SK-N-SH (cell line): ENCODE measurements around the gene MYBPH.

Experiments
- EP300 ChIP-seq, 2 experiments: IDR thresholded peaks; 2 replicates each; pipeline versions ENCODE4 v1.4.0 to v1.6.1; 2012; ENCODE audit warnings: borderline replicate concordance in 1 of 2, low read depth in 1 of 2, low read length in 1 of 2
- MXI1 ChIP-seq: IDR thresholded peaks from 2 replicates; pipeline ENCODE4 v1.6.1; 2012; ENCODE audit warnings: mild to moderate bottlenecking, low read depth, low read length, improper control_type of control experiment
- RAD21 ChIP-seq: IDR thresholded peaks from 2 replicates; pipeline ENCODE4 v1.6.1; 2012; ENCODE audit warnings: mild to moderate bottlenecking, low read length
- REST ChIP-seq: IDR thresholded peaks from 2 replicates; pipeline ENCODE4 v1.6.1; 2012; ENCODE audit warnings: mild to moderate bottlenecking, low read depth, low read length, moderate library complexity
- SIN3A ChIP-seq: IDR thresholded peaks from 2 replicates; pipeline ENCODE4 v1.6.1; 2012; ENCODE audit warnings: low read depth, mild to moderate bottlenecking, low read length, moderate library complexity, borderline replicate concordance
- SMC3 ChIP-seq: IDR thresholded peaks from 2 replicates; pipeline ENCODE4 v1.6.1; 2012; ENCODE audit warnings: low read depth, low read length, improper control_type of control experiment
- TF ChIP-seq, protein P1 (sequence below): fragments of 200-600 bp; sonication (generic); IDR thresholded peaks from 2 replicates; pipeline ENCODE4 v1.6.1; 2017; ENCODE audit warnings: antibody characterized with exemption, mild to moderate bottlenecking, moderate library complexity
- TF ChIP-seq, protein P2 (sequence below): fragments of 150-350 bp; IDR thresholded peaks from 2 replicates; pipeline ENCODE4 v1.6.1; 2017; ENCODE audit warnings: antibody characterized with exemption, low read length, low read depth, borderline replicate concordance

DNA sequence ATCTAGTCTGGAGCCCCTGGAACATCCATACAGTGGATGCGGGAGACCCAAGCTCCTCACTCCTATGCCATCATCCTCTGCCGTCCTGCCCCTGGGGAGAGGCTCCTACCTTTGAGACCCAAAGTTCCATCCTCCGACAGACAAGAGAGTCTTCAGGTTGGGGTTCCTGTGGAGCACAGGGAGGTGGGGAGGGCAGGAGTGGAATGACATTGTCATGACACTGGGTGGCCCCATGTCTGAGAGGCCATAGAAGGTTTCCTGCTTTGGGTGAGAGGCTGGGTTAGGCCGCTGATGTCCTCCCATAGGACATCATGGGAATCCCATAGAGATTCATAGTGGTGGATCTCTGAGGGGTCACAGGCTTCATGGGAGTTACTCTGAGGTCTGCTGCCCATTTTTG is 8.8 kb upstream of the MYBPH start:
- TF ChIP-seq, protein P1, sequence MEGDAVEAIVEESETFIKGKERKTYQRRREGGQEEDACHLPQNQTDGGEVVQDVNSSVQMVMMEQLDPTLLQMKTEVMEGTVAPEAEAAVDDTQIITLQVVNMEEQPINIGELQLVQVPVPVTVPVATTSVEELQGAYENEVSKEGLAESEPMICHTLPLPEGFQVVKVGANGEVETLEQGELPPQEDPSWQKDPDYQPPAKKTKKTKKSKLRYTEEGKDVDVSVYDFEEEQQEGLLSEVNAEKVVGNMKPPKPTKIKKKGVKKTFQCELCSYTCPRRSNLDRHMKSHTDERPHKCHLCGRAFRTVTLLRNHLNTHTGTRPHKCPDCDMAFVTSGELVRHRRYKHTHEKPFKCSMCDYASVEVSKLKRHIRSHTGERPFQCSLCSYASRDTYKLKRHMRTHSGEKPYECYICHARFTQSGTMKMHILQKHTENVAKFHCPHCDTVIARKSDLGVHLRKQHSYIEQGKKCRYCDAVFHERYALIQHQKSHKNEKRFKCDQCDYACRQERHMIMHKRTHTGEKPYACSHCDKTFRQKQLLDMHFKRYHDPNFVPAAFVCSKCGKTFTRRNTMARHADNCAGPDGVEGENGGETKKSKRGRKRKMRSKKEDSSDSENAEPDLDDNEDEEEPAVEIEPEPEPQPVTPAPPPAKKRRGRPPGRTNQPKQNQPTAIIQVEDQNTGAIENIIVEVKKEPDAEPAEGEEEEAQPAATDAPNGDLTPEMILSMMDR, result no peak
- TF ChIP-seq MXI1 (no peak), RAD21 (no peak), SIN3A (no peak), SMC3 (no peak), REST (no peak), EP300 (IDR thresholded peaks at IDR 0.05; ENCODE audit: borderline replicate concordance in 1 of 2, low read depth in 1 of 2, low read length in 1 of 2) (no peak)
- TF ChIP-seq, protein P2, sequence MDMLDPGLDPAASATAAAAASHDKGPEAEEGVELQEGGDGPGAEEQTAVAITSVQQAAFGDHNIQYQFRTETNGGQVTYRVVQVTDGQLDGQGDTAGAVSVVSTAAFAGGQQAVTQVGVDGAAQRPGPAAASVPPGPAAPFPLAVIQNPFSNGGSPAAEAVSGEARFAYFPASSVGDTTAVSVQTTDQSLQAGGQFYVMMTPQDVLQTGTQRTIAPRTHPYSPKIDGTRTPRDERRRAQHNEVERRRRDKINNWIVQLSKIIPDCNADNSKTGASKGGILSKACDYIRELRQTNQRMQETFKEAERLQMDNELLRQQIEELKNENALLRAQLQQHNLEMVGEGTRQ, result no peak
